ENCODE results near the gene CHD9NB. TPM values are rescaled to one million over a fixed set of nuclear protein-coding genes. Genes with fewer than 3 reads are reported as not detected.

The CHD9NB gene
- total RNA-seq, 2 donors from 2014 or later = 3.1 to 12.5 TPM

GRCh38 chr16:53014287-53014686 lies 38.4 kb downstream of the CHD9NB start:
- ATAC-seq = no peak
- TF ChIP-seq POLR2A (IDR thresholded peaks at IDR 0.05) = no peak
- TF ChIP-seq CTCF (IDR thresholded peaks at IDR 0.05) = no peak
- no peak overlapping the region for H3K4me3 ChIP-seq
- no peak overlapping the region for H3K27ac ChIP-seq
- no peaks in the 10 kb centered on the region for H3K9me3 ChIP-seq
- H3K27me3 ChIP-seq = no peaks in the 10 kb centered on the region
- H3K4me1 ChIP-seq = no peaks in the 10 kb centered on the region
- no peak for DNase-seq
- 37 to 51% methylated on average over 4 of the region's 4 CpGs for WGBS, 2 donors
- no peaks in the 10 kb centered on the region for H3K36me3 ChIP-seq (replicated peaks in 1 of 2; ENCODE audit: insufficient read depth in 1 of 2, low read depth in 2 of 2)
- intact Hi-C loops (cut with DNase I) = no loop called here

GRCh38 chr16:53007095-53007494 lies 45.6 kb downstream of the CHD9NB start:
- Histone ChIP-seq H3K4me1 (no peaks in the 10 kb centered on the region), H3K36me3 (replicated peaks in 1 of 2; ENCODE audit: insufficient read depth in 1 of 2, low read depth in 2 of 2) (no peaks in the 10 kb centered on the region), H3K27ac (no peak overlapping the region), H3K27me3 (no peaks in the 10 kb centered on the region), H3K9me3 (no peaks in the 10 kb centered on the region), H3K4me3 (no peak overlapping the region)
- WGBS, 2 donors = 93 to 95% methylated on average over 1 of the region's 1 CpG
- ATAC-seq = no peak
- no peak for DNase-seq
- TF ChIP-seq CTCF (IDR thresholded peaks at IDR 0.05) (no peak), POLR2A (IDR thresholded peaks at IDR 0.05) (no peak)
- intact Hi-C loops (cut with DNase I) = no loop called here

- Histone ChIP-seq H3K4me1 (no peaks in the 10 kb centered on the region), H3K9me3 (no peaks in the 10 kb centered on the region), H3K4me3 (no peak overlapping the region), H3K27me3 (no peaks in the 10 kb centered on the region), H3K36me3 (replicated peaks in 1 of 2; ENCODE audit: insufficient read depth in 1 of 2, low read depth in 2 of 2) (no peaks in the 10 kb centered on the region), H3K27ac (no peak overlapping the region)
- DNase-seq (no peak), ATAC-seq (no peak)
- WGBS, 2 donors = 9 to 56% methylated on average over 1 of the region's 1 CpG
- TF ChIP-seq POLR2A (IDR thresholded peaks at IDR 0.05) (no peak), CTCF (IDR thresholded peaks at IDR 0.05) (no peak)
- intact Hi-C loops (cut with DNase I) = no loop called here
These were observed 54.8 kb downstream of the CHD9NB start for GRCh38 chr16:52997922-52998321.

GRCh38 chr16:52994942-52995341 lies 57.8 kb downstream of the CHD9NB start:
- H3K27me3 ChIP-seq = no peaks in the 10 kb centered on the region
- no peak overlapping the region for H3K27ac ChIP-seq
- no peaks in the 10 kb centered on the region for H3K4me1 ChIP-seq
- ATAC-seq (no peak), DNase-seq (no peak)
- intact Hi-C loops (cut with DNase I) = no loop called here
- no peaks in the 10 kb centered on the region for H3K9me3 ChIP-seq
- 82 to 91% methylated on average over 5 of the region's 5 CpGs for WGBS, 2 donors
- TF ChIP-seq POLR2A (IDR thresholded peaks at IDR 0.05) = no peak
- TF ChIP-seq CTCF (IDR thresholded peaks at IDR 0.05) = no peak
- H3K4me3 ChIP-seq = no peak overlapping the region
- no peaks in the 10 kb centered on the region for H3K36me3 ChIP-seq (replicated peaks in 1 of 2; ENCODE audit: insufficient read depth in 1 of 2, low read depth in 2 of 2)

- no peak for TF ChIP-seq CTCF (IDR thresholded peaks at IDR 0.05)
- TF ChIP-seq POLR2A (IDR thresholded peaks at IDR 0.05) = no peak
- no peaks in the 10 kb centered on the region for H3K36me3 ChIP-seq (replicated peaks in 1 of 2; ENCODE audit: insufficient read depth in 1 of 2, low read depth in 2 of 2)
- H3K9me3 ChIP-seq = no peaks in the 10 kb centered on the region
- no peaks in the 10 kb centered on the region for H3K4me1 ChIP-seq
- ATAC-seq = no peak
- H3K27ac ChIP-seq = no peak overlapping the region
- intact Hi-C loops (cut with DNase I) = no loop called here
- 65 to 75% methylated on average over 3 of the region's 3 CpGs for WGBS, 2 donors
- DNase-seq = no peak
- no peaks in the 10 kb centered on the region for H3K27me3 ChIP-seq
- H3K4me3 ChIP-seq = no peak overlapping the region
These were observed 59.5 kb downstream of the CHD9NB start for GRCh38 chr16:52993179-52993578.

All from body of pancreas (tissue), 4 donors.